HepG2 (cell line): ENCODE measurements around the gene DAPK3. TPM values are rescaled to one million over a fixed set of nuclear protein-coding genes. Genes with fewer than 3 reads are reported as not detected.

ENCODE experiments used
- ATAC-seq: fragments of 200-7000 bp; cut with Tn5 transposase; 3 replicates; pipeline ENCODE4 v1.9.1; 2020; ENCODE audit warnings: mild to moderate bottlenecking, moderate library complexity
- BruUV-seq: library from RNA; stranded (reverse); fragments of 400-500 nt; replicated peaks from 2 replicates; lab custom pipeline; 2021; lab: Mats Ljungman, UMichigan
- CTCF ChIA-PET: fragments of 300-600 bp; formaldehyde crosslinking; extraction: SDS; loops from one replicate; lab custom pipeline; 2021; ENCODE audit warnings: low total read pairs, inconsistent platforms, low intra/inter-chr PET ratio; lab: Yijun Ruan, JAX
- POLR2A ChIA-PET: fragments of 350-600 bp; sonication (Branson Sonifier 250); formaldehyde crosslinking; loops from one replicate; lab custom pipeline; 2020; ENCODE audit warnings: antibody characterized with exemption, inconsistent platforms; lab: Yijun Ruan, JAX
- DNase-seq: peaks from one replicate; pipeline ENCODE4 v3.0.0-alpha.2; 2015; ENCODE audit warnings: low spot score
- FAIRE-seq: peaks from 3 replicates; lab custom pipeline; 2011; peaks lifted over from hg19 to GRCh38; lab: Jason Lieb, UNC
- H2AFZ ChIP-seq: one replicate; pipeline ENCODE4 v1.6.1; 2011; ENCODE audit warnings: low read length, inconsistent platforms
- H3K27ac ChIP-seq: fragments of 300-600 bp; 3 replicates; pipeline ENCODE4 v1.8.0; 2011; ENCODE audit warnings: mixed run types, mild to moderate bottlenecking, mixed read lengths, low read length, inconsistent platforms; ENCODE audit not compliant: insufficient read depth; ENCODE audit errors: extremely low read length
- H3K27me3 ChIP-seq, 2 experiments: fragments of 200-600 bp in 1 of 2; 2 replicates in 1 of 2; 3 replicates in 1 of 2; pipeline versions ENCODE4 v1.6.0 to v1.8.0; 2011; ENCODE audit warnings: low read length in 2 of 2, mild to moderate bottlenecking in 2 of 2, moderate library complexity in 2 of 2, inconsistent platforms in 1 of 2; ENCODE audit not compliant: insufficient read depth in 2 of 2, control insufficient read depth in 1 of 2
- H3K36me3 ChIP-seq, 2 experiments: fragments of 200-600 bp in 1 of 2; replicated peaks in 1 of 2; 2 replicates in 1 of 2; 3 replicates in 1 of 2; pipeline versions ENCODE4 v1.5.1 to v1.8.0; 2011; ENCODE audit warnings: low read length in 2 of 2, inconsistent platforms in 1 of 2; ENCODE audit not compliant: insufficient read depth in 2 of 2, control insufficient read depth in 1 of 2
- H3K4me1 ChIP-seq: 2 replicates; pipeline ENCODE4 v1.5.1; 2012; ENCODE audit warnings: low read length, inconsistent platforms; ENCODE audit not compliant: insufficient read depth
- H3K4me2 ChIP-seq: 2 replicates; pipeline ENCODE4 v1.6.0; 2011; ENCODE audit warnings: low read depth, low read length, inconsistent platforms
- H3K4me3 ChIP-seq, 3 experiments: fragments of 200-600 bp in 1 of 3; sonication (generic), shearing (Covaris generic) in 1 of 3; replicated peaks in 1 of 3; 2 replicates each; pipeline ENCODE4 v1.5.1; 2011 to 2016; ENCODE audit warnings: low read length in 3 of 3, inconsistent platforms in 2 of 3, low read depth in 2 of 3, mild to moderate bottlenecking in 2 of 3, control low read depth in 1 of 3, mixed read lengths in 1 of 3; ENCODE audit not compliant: insufficient read depth in 1 of 3
- H3K79me2 ChIP-seq: one replicate; pipeline ENCODE4 v1.6.1; 2011; ENCODE audit warnings: low read length, inconsistent platforms; ENCODE audit not compliant: insufficient read depth
- H3K9ac ChIP-seq: 2 replicates; pipeline ENCODE4 v1.6.0; 2011; ENCODE audit warnings: mild to moderate bottlenecking, low read depth, low read length, inconsistent platforms; ENCODE audit not compliant: insufficient read depth
- H3K9me3 ChIP-seq: 2 replicates; pipeline ENCODE4 v1.5.1; 2012; ENCODE audit warnings: mild to moderate bottlenecking, low read length
- H4K20me1 ChIP-seq: 2 replicates; pipeline ENCODE4 v1.6.0; 2011; ENCODE audit warnings: inconsistent platforms, mild to moderate bottlenecking, low read length, moderate library complexity; ENCODE audit not compliant: insufficient read depth
- ATM ChIP-seq: fragments of 450-650 bp; IDR thresholded peaks from 2 replicates; pipeline ENCODE4 v1.7.1; 2017; ENCODE audit warnings: mild to moderate bottlenecking, borderline replicate concordance
- HOXA3 ChIP-seq: sonication (generic); formaldehyde crosslinking; IDR thresholded peaks from 2 replicates; pipeline ENCODE4 v1.5.0; 2020; ENCODE audit warnings: missing genetic modification reagents
- MEIS1 ChIP-seq: sonication (generic); formaldehyde crosslinking; IDR thresholded peaks from 2 replicates; pipeline ENCODE4 v1.9.0; 2021; ENCODE audit warnings: mild to moderate bottlenecking, missing genetic modification reagents, moderate library complexity, borderline replicate concordance
- MTF2 ChIP-seq: sonication (generic); formaldehyde crosslinking; IDR thresholded peaks from 2 replicates; pipeline ENCODE4 v1.5.0; 2020; ENCODE audit warnings: missing genetic modification reagents, borderline replicate concordance
- PHB2 ChIP-seq: fragments of 450-650 bp; IDR thresholded peaks from 2 replicates; pipeline ENCODE4 v1.6.1; 2018; ENCODE audit not compliant: partially characterized antibody
- REST ChIP-seq, 2 experiments: IDR thresholded peaks; 2 replicates each; pipeline ENCODE4 v1.6.1; 2011 to 2012; ENCODE audit warnings: low read length in 2 of 2, borderline replicate concordance in 1 of 2, low read depth in 1 of 2, mild to moderate bottlenecking in 1 of 2, moderate library complexity in 1 of 2
- SAFB2 ChIP-seq: sonication (generic); formaldehyde crosslinking; IDR thresholded peaks from 2 replicates; pipeline ENCODE4 v1.5.1; 2020; ENCODE audit warnings: missing genetic modification reagents, low read depth, mild to moderate bottlenecking, borderline replicate concordance
- SMARCE1 ChIP-seq: fragments of 450-650 bp; IDR thresholded peaks from 2 replicates; pipeline ENCODE4 v1.6.1; 2017; ENCODE audit warnings: borderline replicate concordance
- SOX13 ChIP-seq, 3 experiments: fragments of 450-650 bp in 1 of 3; sonication (generic) in 1 of 3; formaldehyde crosslinking in 1 of 3; IDR thresholded peaks in 2 of 3; conservative IDR thresholded peaks in 1 of 3; 2 replicates each; pipeline versions ENCODE4 v1.5.0 to v1.6.1; 2016 to 2020; ENCODE audit warnings: antibody characterized with exemption in 1 of 3, mild to moderate bottlenecking in 1 of 3, missing compliant biosample characterization in 1 of 3, missing genetic modification reagents in 1 of 3, moderate library complexity in 1 of 3
- ZNF253 ChIP-seq: sonication (generic); formaldehyde crosslinking; IDR thresholded peaks from 2 replicates; pipeline ENCODE4 v1.8.0; 2022; ENCODE audit warnings: mild to moderate bottlenecking, missing genetic modification reagents, borderline replicate concordance
- ZNF589 ChIP-seq: sonication (generic); formaldehyde crosslinking; conservative IDR thresholded peaks from 2 replicates; pipeline ENCODE4 v1.8.0; 2022; ENCODE audit warnings: mild to moderate bottlenecking, moderate library complexity, missing genetic modification reagents
- ZNF841 ChIP-seq: sonication (generic); formaldehyde crosslinking; IDR thresholded peaks from 2 replicates; pipeline ENCODE4 v1.8.1; 2023; ENCODE audit warnings: missing genetic modification reagents, borderline replicate concordance
- WGBS: methylation state at CpG from one replicate; pipeline ENCODE4 v1.1.6; 2017; ENCODE audit warnings: low lambda C conversion rate; 5-methylcytosine and 5-hydroxymethylcytosine counted together
- in situ Hi-C: cut with HindIII; loops from 2 replicates; pipeline ENCODE4 v1.10.0; 2017; ENCODE audit warnings: low pct_unique_long_range_greater_than_20kb; ENCODE audit not compliant: extremely low pct_ligation_motif_present
- intact Hi-C: fragments of 100-400 bp; cut with micrococcal nuclease; formaldehyde crosslinking; loops from one replicate; pipeline ENCODE4 v1.10.0; 2022; ENCODE audit not compliant: unreplicated experiment
- polyA plus RNA-seq, 8 experiments: library from polyadenylated mRNA; depleted of rRNA in 3 of 8; stranded (reverse) in 7 of 8; unstranded in 1 of 8; fragments of >200 nt; fragmentation: Illumina TruSeq in 4 of 8; extraction: Trizol in 4 of 8; gene quantifications; 2 replicates each; pipeline versions ENCODE4 v1.2.1 to v1.2.3, GENCODE V29; 2011 to 2016; ENCODE audit warnings: low read depth in 4 of 8, missing spikeins in 1 of 8, mixed read lengths in 1 of 8; ENCODE audit not compliant: insufficient read depth in 1 of 8
- total RNA-seq, 5 experiments: library from RNA; depleted of rRNA; stranded (reverse); fragments of >200 nt; fragmentation: Illumina TruSeq; extraction: Trizol; gene quantifications; 2 replicates each; pipeline ENCODE4 v1.2.3, GENCODE V29; 2016; ENCODE audit warnings: low read depth in 1 of 5
- TF ChIP-seq, protein P1 (sequence below): sonication (generic); formaldehyde crosslinking; IDR thresholded peaks from 2 replicates; pipeline ENCODE4 v1.4.0; 2020; ENCODE audit warnings: missing genetic modification reagents
- TF ChIP-seq, protein P2 (sequence below): sonication (generic); formaldehyde crosslinking; IDR thresholded peaks from 2 replicates; pipeline ENCODE4 v1.4.0; 2020; ENCODE audit warnings: missing genetic modification reagents, borderline replicate concordance
- TF ChIP-seq, protein P3 (sequence below): IDR thresholded peaks from 2 replicates; pipeline ENCODE4 v1.6.1; 2016; ENCODE audit warnings: low read depth, borderline replicate concordance

The DAPK3 gene
- total and polyA plus RNA-seq, 2 of the 13 experiments (the other 11 are each of a cell fraction or from before 2014, with no cell fraction given), result 30.5 to 37.3 TPM

DNA sequence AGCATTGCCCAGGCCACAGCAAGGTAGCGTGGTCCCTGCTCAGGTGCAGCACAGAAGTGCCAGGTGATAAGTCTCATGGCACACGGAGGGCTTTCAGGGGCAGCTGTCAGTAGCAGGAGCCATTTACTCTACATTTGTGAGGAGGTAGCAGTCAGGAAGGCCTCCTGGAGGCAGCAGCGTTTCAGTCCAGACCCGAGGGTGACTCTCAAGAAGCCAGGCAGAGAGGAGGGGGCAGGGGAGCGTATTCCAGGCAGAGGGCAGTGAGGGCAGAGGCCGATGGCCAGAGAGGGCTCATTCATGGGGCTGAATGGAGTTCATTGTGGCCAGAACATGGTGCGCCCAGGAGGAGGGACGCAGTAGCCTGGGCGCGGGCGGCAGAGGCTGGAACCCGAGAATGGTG lies 45.6 kb upstream of the DAPK3 start:
- DNase-seq (no peak), ATAC-seq (no peak), FAIRE-seq (no peak)
- no TSS peak for BruUV-seq
- in situ Hi-C loops (no loop called here), intact Hi-C loops (no loop called here)
- H3K4me3 ChIP-seq, result no peak overlapping the region
- H3K4me2 ChIP-seq, result no peak overlapping the region
- ChIA-PET CTCF (no interaction called here), POLR2A (no interaction called here)
- no peak overlapping the region for H3K27ac ChIP-seq
- H2AFZ ChIP-seq, result no peak overlapping the region
- no peaks in the 10 kb centered on the region for H3K9me3 ChIP-seq
- H3K79me2 ChIP-seq, result peaks cover 10% of the 10 kb centered on the region
- no peaks in the 10 kb centered on the region for H3K4me1 ChIP-seq
- H4K20me1 ChIP-seq, result no peaks in the 10 kb centered on the region
- no peaks in the 10 kb centered on the region for H3K27me3 ChIP-seq
- no peak overlapping the region for H3K9ac ChIP-seq
- peaks cover 19 to 30% of the 10 kb centered on the region in 2 experiments; a peak in 4 of 5 replicates for H3K36me3 ChIP-seq
- no peak for TF ChIP-seq MEIS1 (CRISPR knock-in tag)
- no peak for TF ChIP-seq ZNF253 (CRISPR knock-in tag)
- TF ChIP-seq SAFB2 (CRISPR knock-in tag), result no peak
- TF ChIP-seq, protein P1, sequence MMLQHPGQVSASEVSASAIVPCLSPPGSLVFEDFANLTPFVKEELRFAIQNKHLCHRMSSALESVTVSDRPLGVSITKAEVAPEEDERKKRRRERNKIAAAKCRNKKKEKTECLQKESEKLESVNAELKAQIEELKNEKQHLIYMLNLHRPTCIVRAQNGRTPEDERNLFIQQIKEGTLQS (CRISPR knock-in tag), result no peak
- no peak for TF ChIP-seq SMARCE1
- no peak for TF ChIP-seq ATM
- TF ChIP-seq REST (IDR thresholded peaks at IDR 0.05; ENCODE audit: borderline replicate concordance in 1 of 2, low read depth in 1 of 2, low read length in 2 of 2), result no peak
- no peak for TF ChIP-seq SOX13 (IDR thresholded peaks at IDR 0.05)
- no peak for TF ChIP-seq SOX13 (CRISPR knock-in tag; conservative IDR thresholded peaks at IDR 0.05 in 1 of 2, IDR thresholded peaks at IDR 0.05 in 1 of 2)
- no peak for TF ChIP-seq ZNF589 (CRISPR knock-in tag)
- no peak for TF ChIP-seq MTF2
- TF ChIP-seq, protein P2, sequence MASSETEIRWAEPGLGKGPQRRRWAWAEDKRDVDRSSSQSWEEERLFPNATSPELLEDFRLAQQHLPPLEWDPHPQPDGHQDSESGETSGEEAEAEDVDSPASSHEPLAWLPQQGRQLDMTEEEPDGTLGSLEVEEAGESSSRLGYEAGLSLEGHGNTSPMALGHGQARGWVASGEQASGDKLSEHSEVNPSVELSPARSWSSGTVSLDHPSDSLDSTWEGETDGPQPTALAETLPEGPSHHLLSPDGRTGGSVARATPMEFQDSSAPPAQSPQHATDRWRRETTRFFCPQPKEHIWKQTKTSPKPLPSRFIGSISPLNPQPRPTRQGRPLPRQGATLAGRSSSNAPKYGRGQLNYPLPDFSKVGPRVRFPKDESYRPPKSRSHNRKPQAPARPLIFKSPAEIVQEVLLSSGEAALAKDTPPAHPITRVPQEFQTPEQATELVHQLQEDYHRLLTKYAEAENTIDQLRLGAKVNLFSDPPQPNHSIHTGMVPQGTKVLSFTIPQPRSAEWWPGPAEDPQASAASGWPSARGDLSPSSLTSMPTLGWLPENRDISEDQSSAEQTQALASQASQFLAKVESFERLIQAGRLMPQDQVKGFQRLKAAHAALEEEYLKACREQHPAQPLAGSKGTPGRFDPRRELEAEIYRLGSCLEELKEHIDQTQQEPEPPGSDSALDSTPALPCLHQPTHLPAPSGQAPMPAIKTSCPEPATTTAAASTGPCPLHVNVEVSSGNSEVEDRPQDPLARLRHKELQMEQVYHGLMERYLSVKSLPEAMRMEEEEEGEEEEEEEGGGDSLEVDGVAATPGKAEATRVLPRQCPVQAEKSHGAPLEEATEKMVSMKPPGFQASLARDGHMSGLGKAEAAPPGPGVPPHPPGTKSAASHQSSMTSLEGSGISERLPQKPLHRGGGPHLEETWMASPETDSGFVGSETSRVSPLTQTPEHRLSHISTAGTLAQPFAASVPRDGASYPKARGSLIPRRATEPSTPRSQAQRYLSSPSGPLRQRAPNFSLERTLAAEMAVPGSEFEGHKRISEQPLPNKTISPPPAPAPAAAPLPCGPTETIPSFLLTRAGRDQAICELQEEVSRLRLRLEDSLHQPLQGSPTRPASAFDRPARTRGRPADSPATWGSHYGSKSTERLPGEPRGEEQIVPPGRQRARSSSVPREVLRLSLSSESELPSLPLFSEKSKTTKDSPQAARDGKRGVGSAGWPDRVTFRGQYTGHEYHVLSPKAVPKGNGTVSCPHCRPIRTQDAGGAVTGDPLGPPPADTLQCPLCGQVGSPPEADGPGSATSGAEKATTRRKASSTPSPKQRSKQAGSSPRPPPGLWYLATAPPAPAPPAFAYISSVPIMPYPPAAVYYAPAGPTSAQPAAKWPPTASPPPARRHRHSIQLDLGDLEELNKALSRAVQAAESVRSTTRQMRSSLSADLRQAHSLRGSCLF (CRISPR knock-in tag), result no peak
- TF ChIP-seq, protein P3, sequence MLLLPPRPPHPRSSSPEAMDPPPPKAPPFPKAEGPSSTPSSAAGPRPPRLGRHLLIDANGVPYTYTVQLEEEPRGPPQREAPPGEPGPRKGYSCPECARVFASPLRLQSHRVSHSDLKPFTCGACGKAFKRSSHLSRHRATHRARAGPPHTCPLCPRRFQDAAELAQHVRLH (CRISPR knock-in tag), result no peak
- no peak for TF ChIP-seq HOXA3 (CRISPR knock-in tag)
- TF ChIP-seq ZNF841, result no peak
- TF ChIP-seq PHB2, result no peak
- WGBS, result 95% methylated on average over 9 of the region's 12 CpGs
